ENCODE results near the gene TSPAN9. TPM values are rescaled to one million over a fixed set of nuclear protein-coding genes. Genes with fewer than 3 reads are reported as not detected.

TSPAN9 gene
- total RNA-seq, 1 experiment from 2014 or later = 28.7 TPM

GRCh38 chr12:3123729-3124128 is 46.5 kb downstream of the TSPAN9 start:
- DNase-seq (ENCODE audit: low read depth) = peak; percentile 85

- DNase-seq (ENCODE audit: low read depth) = no peak
Observed at GRCh38 chr12:3124917-3125316, 47.7 kb downstream of the TSPAN9 start.

GRCh38 chr12:3125674-3126073 is 48.5 kb downstream of the TSPAN9 start:
- no peak for DNase-seq (ENCODE audit: low read depth)

- no peak for DNase-seq (ENCODE audit: low read depth)
Observed at GRCh38 chr12:3127832-3128231, 50.7 kb downstream of the TSPAN9 start.

- no peak for DNase-seq (ENCODE audit: low read depth)
Observed at GRCh38 chr12:3128498-3129293, 51.5 kb downstream of the TSPAN9 start.

- peak; percentile 80 for DNase-seq (ENCODE audit: low read depth)
Observed at GRCh38 chr12:3129301-3130056, 52.3 kb downstream of the TSPAN9 start.

- DNase-seq (ENCODE audit: low read depth) = no peak
Observed at GRCh38 chr12:3130057-3130830, 53.1 kb downstream of the TSPAN9 start.

- no peak for DNase-seq (ENCODE audit: low read depth)
Observed at GRCh38 chr12:3131129-3131528, 54.0 kb downstream of the TSPAN9 start.

GRCh38 chr12:3132636-3133404 is 55.6 kb downstream of the TSPAN9 start:
- peak; percentile 65 for DNase-seq (ENCODE audit: low read depth)

GRCh38 chr12:3133405-3133783 is 56.2 kb downstream of the TSPAN9 start:
- DNase-seq (ENCODE audit: low read depth) = no peak

GRCh38 chr12:3134126-3134525 is 56.9 kb downstream of the TSPAN9 start:
- DNase-seq (ENCODE audit: low read depth) = no peak

GRCh38 chr12:3134526-3135135 is 57.5 kb downstream of the TSPAN9 start:
- DNase-seq (ENCODE audit: low read depth) = no peak

GRCh38 chr12:3135522-3136461 is 58.6 kb downstream of the TSPAN9 start:
- DNase-seq (ENCODE audit: low read depth) = peak; percentile 75

GRCh38 chr12:3136641-3137267 is 59.6 kb downstream of the TSPAN9 start:
- DNase-seq (ENCODE audit: low read depth) = no peak

GRCh38 chr12:3137268-3137781 is 60.1 kb downstream of the TSPAN9 start:
- DNase-seq (ENCODE audit: low read depth) = peak; percentile 68

- DNase-seq (ENCODE audit: low read depth) = no peak
Observed at GRCh38 chr12:3137814-3138445, 60.8 kb downstream of the TSPAN9 start.

- no peak for DNase-seq (ENCODE audit: low read depth)
Observed at GRCh38 chr12:3138941-3139511, 61.8 kb downstream of the TSPAN9 start.

- DNase-seq (ENCODE audit: low read depth) = no peak
Observed at GRCh38 chr12:3139760-3140159, 62.6 kb downstream of the TSPAN9 start.

Measured in LHCN-M2 (cell line).